GM12865 (cell line): ENCODE data around the gene HNRNPH2.
A peak's percentile ranks its signal among the peaks of the same experiment; 100 is the strongest.

Source experiments
- DNase-seq: peaks from one replicate; pipeline ENCODE4 v3.0.0; 2010; ENCODE audit warnings: low read depth
- H3K4me3 ChIP-seq: 2 replicates; pipeline ENCODE4 v1.5.1; 2011; ENCODE audit warnings: mild to moderate bottlenecking, low read depth, low read length, control low read depth
- TF ChIP-seq, protein P1 (sequence below): IDR thresholded peaks from 2 replicates; pipeline ENCODE4 v1.5.1; 2011; ENCODE audit warnings: low read length, control low read depth, low read depth, inconsistent platforms; ENCODE audit not compliant: insufficient read depth; ENCODE audit errors: missing control alignments

HNRNPH2 gene

DNA sequence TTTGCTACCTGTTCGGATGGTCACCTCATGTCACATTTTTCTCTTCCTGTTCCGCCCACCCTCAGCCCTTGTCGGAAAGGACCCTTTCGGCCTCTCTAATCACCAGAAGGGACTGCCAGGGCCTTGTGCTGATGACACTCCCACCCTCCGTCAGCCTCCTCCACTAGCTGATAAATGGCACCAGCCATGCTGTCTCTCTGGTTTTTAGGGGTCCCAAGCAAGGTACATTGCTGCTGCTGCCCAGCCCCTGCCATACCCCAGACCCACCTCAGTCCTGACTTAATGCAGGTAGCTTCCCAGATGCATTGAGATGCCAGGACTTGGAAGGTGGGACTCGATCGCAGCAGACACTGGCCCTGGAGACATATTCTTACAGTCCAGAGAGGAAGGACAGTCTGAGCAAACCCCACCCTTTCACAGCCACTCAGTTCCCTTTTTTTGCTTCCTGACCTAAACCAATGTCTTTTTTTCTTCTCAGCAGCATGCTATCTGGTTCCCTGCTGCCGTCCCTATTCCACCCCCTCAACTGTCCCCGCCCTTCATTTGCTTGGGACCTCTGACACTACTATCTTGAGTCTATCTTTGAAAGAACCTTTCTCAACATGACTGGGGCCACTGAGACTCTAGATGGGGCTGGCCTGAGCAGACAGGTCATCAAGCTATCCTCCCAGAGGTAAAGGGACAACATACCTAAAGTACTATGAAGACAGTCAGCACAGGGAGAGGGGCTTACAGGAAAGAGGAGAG is 22.1 kb upstream of the HNRNPH2 start, which contains the start of gene BTK:
Gene BTK (minus strand): TSS at position 397 of the 747 bp plus-strand sequence. CDS start 10,907 bp downstream, outside the sequence.
- TF ChIP-seq, protein P1, sequence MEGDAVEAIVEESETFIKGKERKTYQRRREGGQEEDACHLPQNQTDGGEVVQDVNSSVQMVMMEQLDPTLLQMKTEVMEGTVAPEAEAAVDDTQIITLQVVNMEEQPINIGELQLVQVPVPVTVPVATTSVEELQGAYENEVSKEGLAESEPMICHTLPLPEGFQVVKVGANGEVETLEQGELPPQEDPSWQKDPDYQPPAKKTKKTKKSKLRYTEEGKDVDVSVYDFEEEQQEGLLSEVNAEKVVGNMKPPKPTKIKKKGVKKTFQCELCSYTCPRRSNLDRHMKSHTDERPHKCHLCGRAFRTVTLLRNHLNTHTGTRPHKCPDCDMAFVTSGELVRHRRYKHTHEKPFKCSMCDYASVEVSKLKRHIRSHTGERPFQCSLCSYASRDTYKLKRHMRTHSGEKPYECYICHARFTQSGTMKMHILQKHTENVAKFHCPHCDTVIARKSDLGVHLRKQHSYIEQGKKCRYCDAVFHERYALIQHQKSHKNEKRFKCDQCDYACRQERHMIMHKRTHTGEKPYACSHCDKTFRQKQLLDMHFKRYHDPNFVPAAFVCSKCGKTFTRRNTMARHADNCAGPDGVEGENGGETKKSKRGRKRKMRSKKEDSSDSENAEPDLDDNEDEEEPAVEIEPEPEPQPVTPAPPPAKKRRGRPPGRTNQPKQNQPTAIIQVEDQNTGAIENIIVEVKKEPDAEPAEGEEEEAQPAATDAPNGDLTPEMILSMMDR = no peak

DNA sequence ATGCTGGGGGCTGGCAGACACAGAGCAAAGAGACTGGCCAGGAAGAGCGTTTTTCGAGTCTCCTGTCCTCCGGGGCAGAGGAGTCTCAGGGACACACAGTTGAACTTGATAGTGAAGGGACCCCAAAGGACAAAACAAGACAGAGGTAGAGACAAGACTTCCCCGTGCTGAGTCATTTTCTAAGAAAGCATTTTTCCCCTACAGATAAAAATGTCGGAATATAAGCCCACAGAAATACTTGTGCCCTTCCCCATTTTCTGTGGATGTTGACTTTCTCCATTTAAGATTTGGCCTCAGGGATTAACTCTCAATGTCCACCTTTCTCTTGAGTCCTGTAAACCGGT is 21.5 kb upstream of the HNRNPH2 start:
- H3K4me3 ChIP-seq = peak overlapping the region; percentile 74
- DNase-seq = no peak
- TF ChIP-seq, protein P1 = no peak

More for the DNA sequence above, 22.1 kb upstream of the HNRNPH2 start, which contains the start of gene BTK:
- H3K4me3 ChIP-seq = peak within 1 kb of the TSS; percentile 74
- DNase-seq = peak; percentile 88

DNA sequence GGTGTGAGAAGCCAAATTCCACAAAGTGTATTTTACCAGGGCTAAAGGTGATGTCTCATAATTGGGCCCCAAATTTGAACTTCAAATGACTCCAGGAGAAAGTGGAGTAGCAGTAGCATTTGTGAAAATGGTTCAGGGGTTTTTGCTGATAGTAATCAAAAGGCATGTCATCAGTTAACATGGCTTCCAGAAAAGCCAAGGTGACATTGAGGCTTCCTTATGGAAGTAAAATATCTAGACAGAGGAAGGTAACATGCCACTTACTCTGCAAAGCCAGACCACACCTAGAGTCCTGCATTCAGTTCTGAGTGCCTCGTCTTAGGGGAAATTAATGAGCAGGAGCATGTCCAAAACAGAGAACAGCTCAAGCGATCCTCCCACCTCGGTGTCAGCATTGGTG is 19.4 kb upstream of the HNRNPH2 start:
- DNase-seq = no peak
- TF ChIP-seq, protein P1 = no peak
- no peak overlapping the region for H3K4me3 ChIP-seq

DNA sequence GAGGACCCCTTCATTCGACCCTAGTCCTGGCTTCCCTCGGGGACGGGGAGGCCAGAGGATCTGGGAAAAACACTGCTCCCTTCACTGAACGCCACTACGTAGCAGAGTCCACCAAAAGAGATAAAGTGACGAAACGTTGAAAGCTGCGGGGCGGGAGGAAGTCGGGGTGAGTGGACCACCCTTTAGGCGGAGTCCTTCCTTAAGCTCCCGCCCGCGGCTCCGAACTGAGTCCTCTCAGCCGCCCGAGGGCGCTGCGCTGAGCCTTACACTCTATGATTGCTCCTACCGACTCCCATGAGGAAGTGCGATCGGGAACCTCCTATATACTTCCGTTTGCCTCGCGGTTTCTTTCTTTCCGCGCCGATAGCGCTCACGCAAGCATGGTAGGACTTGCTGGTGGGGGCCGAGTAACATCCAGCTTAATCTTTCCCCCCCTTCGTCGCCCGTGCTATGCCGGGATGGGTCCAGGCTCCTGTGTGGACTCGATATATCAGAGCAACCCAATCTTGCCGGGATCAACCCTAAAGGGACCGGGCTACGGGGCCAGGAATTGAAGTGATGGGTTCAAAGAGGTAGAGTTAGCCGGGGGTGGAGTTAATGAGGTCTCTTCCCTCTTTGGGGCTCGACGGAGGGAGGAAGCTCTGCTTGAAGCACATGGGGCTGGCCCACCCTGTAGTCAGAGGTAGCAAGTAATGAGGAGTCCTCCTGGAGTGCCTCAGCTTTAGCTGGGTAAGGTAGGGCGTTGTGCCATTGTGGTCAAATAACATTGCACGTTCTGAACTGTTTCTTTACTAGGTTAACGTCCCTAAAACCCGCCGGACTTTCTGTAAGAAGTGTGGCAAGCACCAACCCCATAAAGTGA is 17.1 kb upstream of the HNRNPH2 start, which contains the start of gene RPL36A:
Gene RPL36A (plus strand): TSS at position 348 of the 862 bp plus-strand sequence. CDS start 33 bp downstream, at position 381.
- peak; percentile 95 for DNase-seq
- peak within 1 kb of the TSS; percentile 88 for H3K4me3 ChIP-seq
- TF ChIP-seq, protein P1 = peak; percentile 73

DNA sequence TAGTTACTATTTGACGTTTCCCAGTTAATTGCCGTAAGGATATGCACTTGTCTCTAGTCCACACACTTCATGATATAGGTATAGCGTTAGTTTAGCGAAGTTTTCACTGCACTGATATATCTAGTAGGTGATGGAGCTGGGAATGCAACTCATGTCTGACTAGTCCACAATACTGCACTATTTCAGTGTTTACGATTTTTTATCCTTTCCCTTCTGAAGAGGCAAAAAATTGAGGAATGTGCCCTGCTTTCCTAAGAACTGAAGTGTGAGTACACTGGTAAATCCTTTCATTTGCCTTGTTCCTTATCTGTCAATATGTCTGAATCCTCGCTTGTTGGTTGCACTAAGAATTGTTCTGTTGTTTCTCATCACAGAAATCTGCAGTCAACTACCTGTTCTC is 16.2 kb upstream of the HNRNPH2 start:
- peak overlapping the region; percentile 88 for H3K4me3 ChIP-seq
- DNase-seq = no peak
- TF ChIP-seq, protein P1 = no peak

DNA sequence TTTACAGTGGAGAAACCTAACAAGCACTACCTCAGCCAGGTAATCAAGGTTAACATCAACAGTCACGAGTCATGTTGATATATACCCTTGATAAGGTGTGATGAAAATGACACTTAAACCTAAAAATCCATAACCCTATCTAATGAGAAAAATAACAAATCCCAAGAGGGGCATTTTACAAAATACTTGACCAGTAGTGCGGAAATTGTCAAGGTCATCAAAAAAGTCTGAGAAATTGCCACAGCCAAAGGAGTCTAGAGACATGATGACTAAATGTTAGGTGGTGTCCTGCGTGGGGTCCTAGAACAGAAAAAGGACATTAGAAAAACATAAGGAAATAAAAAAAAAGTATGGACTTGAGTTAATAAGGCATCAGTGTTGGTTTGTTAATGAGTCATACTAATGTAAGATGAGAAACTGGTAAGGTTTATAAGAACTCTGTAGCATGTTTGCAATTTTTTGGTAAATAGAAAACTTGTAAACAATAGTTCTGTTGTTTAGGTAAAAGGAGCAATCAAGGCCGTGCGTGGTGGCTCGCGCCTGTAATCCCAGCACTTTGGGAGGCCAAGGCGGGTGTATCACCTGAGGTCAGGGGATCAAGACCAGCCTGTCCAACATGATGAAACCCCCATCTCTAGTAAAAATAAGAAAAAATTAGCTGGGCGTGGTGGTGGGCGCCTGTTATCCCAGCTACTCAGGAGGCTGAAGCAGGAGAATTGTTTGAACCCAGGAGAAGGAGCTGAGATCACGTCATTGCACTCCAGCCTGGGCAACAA is 14.3 kb upstream of the HNRNPH2 start:
- H3K4me3 ChIP-seq = peak overlapping the region; percentile 88; the same call in 1 of the 2 replicates
- TF ChIP-seq, protein P1 = no peak
- DNase-seq = no peak
